OCI-LY7 (cell line): Measurements from ENCODE around the gene VPS26B. TPM values are rescaled to one million over a fixed set of nuclear protein-coding genes. Genes with fewer than 3 reads are reported as not detected.

Experiments
- BruUV-seq: library from RNA; stranded (reverse); fragments of 400-500 nt; replicated peaks from 2 replicates; lab custom pipeline; 2021; lab: Mats Ljungman, UMichigan
- CTCF ChIA-PET: fragments of 300-600 bp; sonication (Branson Sonifier 250); formaldehyde crosslinking; loops from one replicate; lab custom pipeline; 2022; ENCODE audit warnings: antibody characterized with exemption; ENCODE audit not compliant: unreplicated experiment; lab: Charles Lee
- POLR2A ChIA-PET: fragments of 300-600 bp; sonication (Branson Sonifier 250); formaldehyde crosslinking; loops from one replicate; lab custom pipeline; 2022; ENCODE audit warnings: antibody characterized with exemption; lab: Charles Lee
- DNase-seq: peaks from one replicate; pipeline ENCODE4 v3.0.0-alpha.2; 2015; ENCODE audit warnings: low spot score
- H2AFZ ChIP-seq: fragments of 200-600 bp; sonication (generic), shearing (Covaris generic); 2 replicates; pipeline ENCODE4 v1.6.1; 2014; ENCODE audit warnings: mild to moderate bottlenecking, antibody characterized with exemption, low read length, moderate library complexity
- H3K27ac ChIP-seq: fragments of 200-600 bp; sonication (generic); 2 replicates; pipeline ENCODE4 v1.5.1; 2014; ENCODE audit warnings: mixed run types, low read depth, mild to moderate bottlenecking, moderate library complexity, low read length, inconsistent platforms; ENCODE audit not compliant: poor library complexity, severe bottlenecking
- H3K36me3 ChIP-seq: fragments of 200-600 bp; sonication (generic); 2 replicates; pipeline ENCODE4 v1.6.1; 2014; ENCODE audit warnings: mild to moderate bottlenecking, antibody characterized with exemption, low read length, moderate library complexity, mixed read lengths; ENCODE audit not compliant: insufficient read depth
- H3K4me1 ChIP-seq: fragments of 200-600 bp; sonication (generic); 2 replicates; pipeline ENCODE4 v1.5.1; 2014; ENCODE audit warnings: mild to moderate bottlenecking, low read length; ENCODE audit not compliant: insufficient read depth, poor library complexity, severe bottlenecking
- H3K4me2 ChIP-seq: fragments of 200-600 bp; sonication (generic); 2 replicates; pipeline ENCODE4 v1.6.1; 2014; ENCODE audit warnings: mild to moderate bottlenecking, low read length
- H3K4me3 ChIP-seq: fragments of 200-600 bp; sonication (generic); 2 replicates; pipeline ENCODE4 v1.5.1; 2014; ENCODE audit warnings: mild to moderate bottlenecking, low read depth, low read length; ENCODE audit not compliant: poor library complexity, severe bottlenecking
- H3K79me2 ChIP-seq: fragments of 200-600 bp; sonication (generic); 2 replicates; pipeline ENCODE4 v1.6.1; 2016; ENCODE audit warnings: low read depth, mild to moderate bottlenecking, low read length, moderate library complexity, mixed read lengths; ENCODE audit not compliant: insufficient read depth
- H3K9me2 ChIP-seq: fragments of 200-600 bp; sonication (generic); 2 replicates; pipeline ENCODE4 v1.6.1; 2016; ENCODE audit warnings: mild to moderate bottlenecking, low read length, mixed read lengths; ENCODE audit not compliant: insufficient read depth
- H3K9me3 ChIP-seq: fragments of 200-600 bp; sonication (generic); 2 replicates; pipeline ENCODE4 v1.6.1; 2014; ENCODE audit warnings: mild to moderate bottlenecking, mixed run types, low read length, mixed read lengths
- H4K20me1 ChIP-seq: fragments of 200-600 bp; sonication (generic); 2 replicates; pipeline ENCODE4 v1.6.1; 2014; ENCODE audit warnings: mild to moderate bottlenecking, antibody characterized with exemption, low read length, moderate library complexity, mixed read lengths; ENCODE audit not compliant: insufficient read depth
- EZH2phosphoT487 ChIP-seq: fragments of 200-600 bp; sonication (generic); IDR thresholded peaks from 2 replicates; pipeline ENCODE4 v1.6.1; 2018; ENCODE audit warnings: low read depth, borderline replicate concordance, mild to moderate bottlenecking, mixed run types, antibody characterized with exemption, low read length, moderate library complexity, mixed read lengths
- intact Hi-C: fragments of 100-400 bp; cut with micrococcal nuclease; formaldehyde crosslinking; loops from one replicate; pipeline ENCODE4 v1.10.0; 2022; ENCODE audit not compliant: unreplicated experiment
- total RNA-seq, 2 experiments: library from RNA; depleted of rRNA in 1 of 2; stranded (reverse); fragments of >200 nt in 1 of 2; shearing (Covaris generic) in 1 of 2; gene quantifications; 2 replicates each; pipeline ENCODE4 v1.2.3, GENCODE V29; 2014 to 2022
- TF ChIP-seq, protein P1 (sequence below): fragments of 200-600 bp; sonication (generic); conservative IDR thresholded peaks from 2 replicates; pipeline ENCODE4 v1.5.1; 2014; ENCODE audit warnings: mild to moderate bottlenecking, antibody characterized with exemption, low read length, moderate library complexity, mixed read lengths

VPS26B gene
- total RNA-seq, 2 experiments from 2014 or later = 24.9 to 25.1 TPM

DNA sequence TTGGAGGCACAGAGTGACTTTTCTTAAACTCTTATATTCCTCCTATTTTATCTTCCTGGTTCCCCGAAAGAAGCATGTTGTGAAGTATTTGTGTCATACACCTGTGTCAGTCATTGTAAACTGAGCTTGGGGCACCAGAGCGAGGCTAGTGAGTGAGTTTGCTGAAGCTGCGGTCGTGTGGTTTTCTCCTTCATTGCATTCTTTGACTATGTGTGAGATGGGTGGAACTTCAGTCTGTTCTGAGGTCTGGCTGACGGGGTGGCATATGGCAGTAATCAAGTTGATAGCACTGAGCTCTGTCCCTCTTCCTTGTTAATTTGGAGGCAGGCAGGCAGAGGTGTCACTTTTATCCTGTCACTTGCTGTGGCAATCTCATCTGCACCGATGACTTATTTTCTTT is 4.2 kb downstream of the VPS26B start:
- Histone ChIP-seq H3K9me3 (no peaks in the 10 kb centered on the region), H3K79me2 (peaks cover 36% of the 10 kb centered on the region; the same call in 1 of the 2 replicates), H4K20me1 (peaks cover 58% of the 10 kb centered on the region), H3K27ac (no peak overlapping the region), H3K4me2 (peak overlapping the region; percentile 37), H3K4me3 (no peak overlapping the region), H3K4me1 (peaks cover 53% of the 10 kb centered on the region), H2AFZ (no peak overlapping the region), H3K9me2 (no peaks in the 10 kb centered on the region), H3K36me3 (peaks cover 6% of the 10 kb centered on the region; the same call in 1 of the 2 replicates)
- ChIA-PET CTCF (interaction anchor here (0.6 kb wide), 1 partner anchor 417 kb away, joined by 3 read pairs; no protein-coding TSS in a partner anchor), POLR2A (interaction anchor here (1.1 to 2.5 kb wide), 2 partner anchors 23 to 25 kb away, joined by 6 to 9 read pairs; partner anchors contain the start of gene ACAD8)
- intact Hi-C loops = loop anchor here (1.0 kb wide), 1 partner anchor 25 kb away; the partner anchor contains the start of genes ACAD8 and THYN1
- peak; percentile 86 for DNase-seq
- no TSS peak for BruUV-seq
- TF ChIP-seq, protein P1, sequence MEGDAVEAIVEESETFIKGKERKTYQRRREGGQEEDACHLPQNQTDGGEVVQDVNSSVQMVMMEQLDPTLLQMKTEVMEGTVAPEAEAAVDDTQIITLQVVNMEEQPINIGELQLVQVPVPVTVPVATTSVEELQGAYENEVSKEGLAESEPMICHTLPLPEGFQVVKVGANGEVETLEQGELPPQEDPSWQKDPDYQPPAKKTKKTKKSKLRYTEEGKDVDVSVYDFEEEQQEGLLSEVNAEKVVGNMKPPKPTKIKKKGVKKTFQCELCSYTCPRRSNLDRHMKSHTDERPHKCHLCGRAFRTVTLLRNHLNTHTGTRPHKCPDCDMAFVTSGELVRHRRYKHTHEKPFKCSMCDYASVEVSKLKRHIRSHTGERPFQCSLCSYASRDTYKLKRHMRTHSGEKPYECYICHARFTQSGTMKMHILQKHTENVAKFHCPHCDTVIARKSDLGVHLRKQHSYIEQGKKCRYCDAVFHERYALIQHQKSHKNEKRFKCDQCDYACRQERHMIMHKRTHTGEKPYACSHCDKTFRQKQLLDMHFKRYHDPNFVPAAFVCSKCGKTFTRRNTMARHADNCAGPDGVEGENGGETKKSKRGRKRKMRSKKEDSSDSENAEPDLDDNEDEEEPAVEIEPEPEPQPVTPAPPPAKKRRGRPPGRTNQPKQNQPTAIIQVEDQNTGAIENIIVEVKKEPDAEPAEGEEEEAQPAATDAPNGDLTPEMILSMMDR = no peak
- no peak for TF ChIP-seq EZH2phosphoT487

DNA sequence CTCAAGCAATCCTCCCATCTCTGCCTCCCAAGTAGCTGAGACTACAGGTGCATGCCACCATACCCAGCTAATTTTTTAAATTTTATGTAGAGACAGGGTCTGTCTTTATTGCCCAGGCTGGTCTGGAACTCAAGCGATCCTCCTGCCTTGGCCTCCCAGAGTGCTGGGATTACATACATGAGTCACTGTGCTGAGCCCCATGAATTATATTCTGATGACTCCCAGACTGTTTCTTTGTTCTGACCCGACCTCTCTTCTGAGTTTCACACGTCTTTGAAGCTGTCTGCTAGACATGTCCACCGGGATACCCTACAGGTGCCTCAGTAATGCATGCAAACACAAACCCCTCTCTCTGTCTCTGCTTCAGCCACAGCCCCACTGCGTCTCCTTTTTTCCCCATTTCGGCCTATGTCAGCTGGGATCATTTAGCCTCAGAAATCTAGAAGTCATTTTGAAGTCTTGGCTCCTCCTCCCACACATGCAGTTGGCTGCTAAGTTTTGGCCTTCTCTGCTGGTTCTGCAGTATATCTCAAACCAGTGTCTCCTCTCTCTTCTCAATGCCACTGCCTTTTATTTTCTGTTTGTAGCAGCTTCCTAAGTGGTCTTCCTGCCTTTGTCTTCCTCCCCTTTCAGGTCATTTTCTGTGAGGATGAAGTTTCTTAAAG is 4.8 kb downstream of the VPS26B start:
- peaks cover 34% of the 10 kb centered on the region; the same call in 1 of the 2 replicates for H3K79me2 ChIP-seq
- intact Hi-C loops = no loop called here
- POLR2A ChIA-PET = interaction anchor here (1.1 to 2.5 kb wide), 3 partner anchors 10 to 25 kb away, joined by 3 to 9 read pairs (median 6); partner anchors contain the start of gene ACAD8

DNA sequence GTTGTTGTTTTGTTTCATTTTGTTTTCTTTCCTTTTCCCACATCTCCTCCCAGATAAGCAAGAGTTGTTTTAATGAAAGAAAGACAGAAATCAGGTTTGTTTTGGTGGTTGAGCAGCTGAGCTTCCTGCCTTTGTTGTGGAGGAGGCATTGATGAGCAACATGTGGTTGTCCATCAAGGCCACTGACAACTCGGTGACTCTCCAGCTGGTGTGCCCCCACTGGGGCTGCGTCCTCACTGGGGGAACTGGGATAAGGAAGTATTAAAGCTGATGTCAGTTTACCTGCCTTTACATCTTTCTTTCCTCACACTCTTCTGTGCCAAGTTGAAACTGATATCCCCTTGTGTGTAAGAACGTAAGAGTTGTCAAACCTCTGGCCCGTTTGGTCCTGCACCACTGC is 5.9 kb downstream of the VPS26B start:
- H3K4me1 ChIP-seq = peaks cover 53% of the 10 kb centered on the region
- H4K20me1 ChIP-seq = peaks cover 56% of the 10 kb centered on the region
- intact Hi-C loops = no loop called here
- no peak overlapping the region for H3K4me2 ChIP-seq
- no peak overlapping the region for H3K4me3 ChIP-seq
- peak; percentile 19 for DNase-seq
- TF ChIP-seq, protein P1 = no peak
- no peak for TF ChIP-seq EZH2phosphoT487
- no peak overlapping the region for H3K27ac ChIP-seq
- H3K9me2 ChIP-seq = no peaks in the 10 kb centered on the region
- no peaks in the 10 kb centered on the region for H3K9me3 ChIP-seq
- H3K36me3 ChIP-seq = peaks cover 6% of the 10 kb centered on the region; the same call in 1 of the 2 replicates
- ChIA-PET POLR2A (interaction anchor here (1.1 to 2.5 kb wide), 2 partner anchors 9 to 21 kb away, joined by 3 to 9 read pairs; no protein-coding TSS in a partner anchor), CTCF (no interaction called here)
- peaks cover 30% of the 10 kb centered on the region; the same call in 1 of the 2 replicates for H3K79me2 ChIP-seq
- H2AFZ ChIP-seq = no peak overlapping the region
- BruUV-seq = no TSS peak

More for the DNA sequence above, 4.8 kb downstream of the VPS26B start:
- Histone ChIP-seq H4K20me1 (peaks cover 58% of the 10 kb centered on the region), H3K27ac (no peak overlapping the region), H3K4me2 (peak overlapping the region; percentile 37), H3K9me2 (no peaks in the 10 kb centered on the region), H3K4me3 (no peak overlapping the region), H3K9me3 (no peaks in the 10 kb centered on the region), H2AFZ (no peak overlapping the region), H3K36me3 (peaks cover 6% of the 10 kb centered on the region; the same call in 1 of the 2 replicates), H3K4me1 (peaks cover 53% of the 10 kb centered on the region)
- no peak for TF ChIP-seq EZH2phosphoT487
- CTCF ChIA-PET = no interaction called here
- no peak for DNase-seq
- no TSS peak for BruUV-seq
